Osteoblast (primary cell): ENCODE data around the gene EXOC2. TPM values are rescaled to one million over a fixed set of nuclear protein-coding genes. Genes with fewer than 3 reads are reported as not detected.
A peak's percentile ranks its signal among the peaks of the same experiment; 100 is the strongest.

Experiments used
- DNase-seq: peaks from one replicate; pipeline ENCODE4 v3.0.0; 2011; ENCODE audit warnings: low spot score, mixed read lengths; ENCODE audit not compliant: insufficient read length; ENCODE audit errors: missing footprints
- H2AFZ ChIP-seq: 2 replicates; pipeline ENCODE4 v1.6.0; 2011; ENCODE audit warnings: mild to moderate bottlenecking, low read length
- H3K27ac ChIP-seq: 2 replicates; pipeline ENCODE4 v1.5.1; 2011; ENCODE audit warnings: mild to moderate bottlenecking, low read depth, low read length, moderate library complexity
- H3K27me3 ChIP-seq: 2 replicates; pipeline ENCODE4 v1.6.0; 2012; ENCODE audit warnings: mild to moderate bottlenecking, control low read depth, inconsistent platforms, low read length, moderate library complexity; ENCODE audit not compliant: insufficient read depth
- H3K36me3 ChIP-seq: 2 replicates; pipeline ENCODE4 v1.5.1; 2011; ENCODE audit warnings: mild to moderate bottlenecking, low read length, control low read depth, moderate library complexity; ENCODE audit not compliant: insufficient read depth
- H3K4me1 ChIP-seq: 2 replicates; pipeline ENCODE4 v1.5.1; 2011; ENCODE audit warnings: mild to moderate bottlenecking, low read length, control low read depth, moderate library complexity; ENCODE audit not compliant: insufficient read depth
- H3K4me2 ChIP-seq: 2 replicates; pipeline ENCODE4 v1.6.0; 2011; ENCODE audit warnings: mild to moderate bottlenecking, low read length; ENCODE audit not compliant: insufficient read depth
- H3K4me3 ChIP-seq: fragments of 200-600 bp; sonication (generic); 3 replicates; pipeline ENCODE4 v1.5.1; 2012; ENCODE audit warnings: mild to moderate bottlenecking, low read length, inconsistent platforms; ENCODE audit not compliant: insufficient read depth
- H3K79me2 ChIP-seq: 2 replicates; pipeline ENCODE4 v1.6.0; 2012; ENCODE audit warnings: mild to moderate bottlenecking, low read length, control low read depth, inconsistent platforms; ENCODE audit not compliant: insufficient read depth
- H3K9me3 ChIP-seq: 2 replicates; pipeline ENCODE4 v1.5.1; 2011; ENCODE audit warnings: low read depth, low read length, control low read depth
- H4K20me1 ChIP-seq: 2 replicates; pipeline ENCODE4 v1.6.0; 2012; ENCODE audit warnings: mild to moderate bottlenecking, low read length, control low read depth; ENCODE audit not compliant: insufficient read depth
- total RNA-seq: library from RNA; depleted of rRNA; stranded (reverse); fragments of >200 nt; gene quantifications from 2 replicates; pipeline ENCODE4 v1.2.3, GENCODE V29; 2012
- TF ChIP-seq, protein P1 (sequence below): IDR thresholded peaks from 2 replicates; pipeline ENCODE4 v1.5.1; 2011; ENCODE audit warnings: mild to moderate bottlenecking, low read depth, low read length, moderate library complexity; ENCODE audit errors: extremely low read depth

Gene EXOC2
- total RNA-seq, 1 donor, result 19.5 TPM

- TF ChIP-seq, protein P1, sequence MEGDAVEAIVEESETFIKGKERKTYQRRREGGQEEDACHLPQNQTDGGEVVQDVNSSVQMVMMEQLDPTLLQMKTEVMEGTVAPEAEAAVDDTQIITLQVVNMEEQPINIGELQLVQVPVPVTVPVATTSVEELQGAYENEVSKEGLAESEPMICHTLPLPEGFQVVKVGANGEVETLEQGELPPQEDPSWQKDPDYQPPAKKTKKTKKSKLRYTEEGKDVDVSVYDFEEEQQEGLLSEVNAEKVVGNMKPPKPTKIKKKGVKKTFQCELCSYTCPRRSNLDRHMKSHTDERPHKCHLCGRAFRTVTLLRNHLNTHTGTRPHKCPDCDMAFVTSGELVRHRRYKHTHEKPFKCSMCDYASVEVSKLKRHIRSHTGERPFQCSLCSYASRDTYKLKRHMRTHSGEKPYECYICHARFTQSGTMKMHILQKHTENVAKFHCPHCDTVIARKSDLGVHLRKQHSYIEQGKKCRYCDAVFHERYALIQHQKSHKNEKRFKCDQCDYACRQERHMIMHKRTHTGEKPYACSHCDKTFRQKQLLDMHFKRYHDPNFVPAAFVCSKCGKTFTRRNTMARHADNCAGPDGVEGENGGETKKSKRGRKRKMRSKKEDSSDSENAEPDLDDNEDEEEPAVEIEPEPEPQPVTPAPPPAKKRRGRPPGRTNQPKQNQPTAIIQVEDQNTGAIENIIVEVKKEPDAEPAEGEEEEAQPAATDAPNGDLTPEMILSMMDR, result no peak
- Histone ChIP-seq H3K4me2 (no peak overlapping the region), H3K79me2 (no peaks in the 10 kb centered on the region), H3K36me3 (no peaks in the 10 kb centered on the region), H2AFZ (no peak overlapping the region), H3K4me1 (peaks cover 5% of the 10 kb centered on the region), H3K9me3 (no peaks in the 10 kb centered on the region), H3K27me3 (peaks cover 11% of the 10 kb centered on the region), H4K20me1 (no peaks in the 10 kb centered on the region), H3K4me3 (no peak overlapping the region), H3K27ac (no peak overlapping the region)
- DNase-seq, result no peak
Observed at GRCh38 chr6:441126-441920, 251.6 kb downstream of the EXOC2 start.

- Histone ChIP-seq H3K27ac (no peak overlapping the region), H3K4me1 (peaks cover 5% of the 10 kb centered on the region), H4K20me1 (no peaks in the 10 kb centered on the region), H3K4me2 (no peak overlapping the region), H3K79me2 (no peaks in the 10 kb centered on the region), H3K27me3 (peaks cover 11% of the 10 kb centered on the region), H3K4me3 (no peak overlapping the region), H3K9me3 (no peaks in the 10 kb centered on the region), H2AFZ (no peak overlapping the region), H3K36me3 (no peaks in the 10 kb centered on the region)
- no peak for DNase-seq
- TF ChIP-seq, protein P1, result no peak
Observed at GRCh38 chr6:439641-440167, 253.2 kb downstream of the EXOC2 start.

DNA sequence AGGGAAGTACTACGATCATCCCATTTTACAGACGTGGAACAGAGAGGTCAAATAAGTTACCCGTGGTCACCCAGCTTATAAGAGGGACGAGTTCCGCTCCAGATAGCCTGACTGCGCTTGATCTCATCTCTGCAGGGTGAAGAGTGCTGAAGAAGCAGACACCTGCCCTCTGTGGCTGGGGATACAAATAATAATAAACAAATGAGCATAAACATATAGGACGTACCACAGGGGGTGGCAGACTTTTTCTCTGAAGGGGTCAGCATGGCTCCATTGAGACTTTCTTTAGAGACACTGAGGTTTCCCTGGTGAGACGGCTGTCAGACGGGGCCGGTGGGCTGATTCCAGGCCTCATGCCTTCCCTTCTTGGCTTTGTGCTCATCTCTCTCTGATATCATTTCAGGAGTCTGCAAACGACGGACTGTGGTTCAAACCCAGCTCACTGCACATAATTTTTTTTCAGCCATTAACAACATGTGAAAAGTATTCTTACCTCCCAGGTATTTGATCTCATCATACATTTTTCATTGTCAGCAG, 254.2 kb downstream of the EXOC2 start:
- Histone ChIP-seq H3K36me3 (no peaks in the 10 kb centered on the region), H3K4me2 (no peak overlapping the region), H3K4me3 (no peak overlapping the region), H4K20me1 (no peaks in the 10 kb centered on the region), H3K27ac (no peak overlapping the region), H3K79me2 (no peaks in the 10 kb centered on the region), H3K27me3 (peaks cover 11% of the 10 kb centered on the region), H3K4me1 (peaks cover 5% of the 10 kb centered on the region), H3K9me3 (no peaks in the 10 kb centered on the region), H2AFZ (no peak overlapping the region)
- TF ChIP-seq, protein P1, result no peak
- no peak for DNase-seq

DNA sequence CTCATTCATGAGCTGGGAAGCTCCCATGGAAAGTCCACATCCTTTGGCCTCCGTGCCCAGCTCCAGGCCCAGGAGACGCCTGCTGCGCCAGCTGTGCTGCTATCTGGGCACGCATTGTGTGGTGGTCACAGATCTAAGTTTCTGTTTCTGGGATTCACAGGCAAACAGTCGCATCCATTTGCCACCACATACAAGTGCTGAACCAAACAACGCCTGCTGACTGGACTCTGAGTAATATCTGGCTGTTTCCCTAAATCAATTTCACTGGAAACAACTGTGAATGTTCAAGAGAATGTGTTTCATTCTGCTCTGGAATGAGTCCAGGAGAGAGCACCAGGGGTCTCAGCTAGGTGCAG, 255.9 kb downstream of the EXOC2 start:
- Histone ChIP-seq H3K36me3 (no peaks in the 10 kb centered on the region), H3K79me2 (no peaks in the 10 kb centered on the region), H3K4me2 (no peak overlapping the region), H3K27ac (no peak overlapping the region), H3K27me3 (peaks cover 11% of the 10 kb centered on the region), H3K9me3 (no peaks in the 10 kb centered on the region), H2AFZ (peak overlapping the region; percentile 15), H3K4me3 (no peak overlapping the region), H4K20me1 (no peaks in the 10 kb centered on the region), H3K4me1 (peaks cover 5% of the 10 kb centered on the region)
- DNase-seq, result peak; percentile 90
- TF ChIP-seq, protein P1, result no peak
